Effector CD8-positive, alpha-beta T cell (primary cell): ENCODE results near the gene RETREG1.
"Not testable (repeated sequence)": the region's sequence is repeated elsewhere in the genome, so short reads cannot be mapped to it uniquely, and the experiment has no call there.

ENCODE experiments used
- DNase-seq: peaks from one replicate; lab custom pipeline; 2025; lab: John Stamatoyannopoulos, UW

Gene RETREG1

DNA sequence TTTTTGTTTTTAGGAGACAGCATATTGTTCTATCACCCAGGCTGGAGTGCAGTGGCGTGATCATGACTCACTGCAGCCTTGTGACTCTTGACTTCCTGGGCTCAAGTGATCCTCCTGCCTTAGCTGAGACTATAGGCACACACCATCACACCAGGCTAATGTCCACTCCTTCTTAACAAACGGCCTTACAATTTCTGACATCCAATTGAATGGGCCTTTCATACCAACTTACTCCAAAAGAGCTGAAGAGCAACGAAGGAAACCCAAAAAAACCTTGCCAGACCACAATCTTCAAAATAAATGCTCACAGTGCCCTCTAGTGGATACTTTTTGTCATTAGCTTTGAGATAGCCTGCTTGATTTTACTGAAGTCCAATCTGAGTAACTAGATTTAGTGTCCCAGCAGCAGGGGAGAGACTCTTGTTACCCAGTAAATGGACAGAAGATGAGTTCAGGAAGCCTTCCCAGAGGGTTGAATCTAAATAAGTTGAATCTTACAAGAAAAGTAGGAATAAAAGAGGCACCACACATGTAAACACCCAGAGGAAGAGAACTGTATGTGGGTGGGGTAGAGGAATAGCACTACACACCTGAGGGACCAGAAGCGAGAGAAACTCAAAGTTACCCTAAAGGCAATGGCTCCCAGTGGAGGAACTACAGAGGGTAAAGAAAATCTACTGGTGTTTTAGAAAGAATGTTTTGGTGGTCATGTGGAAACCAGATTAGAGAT, 160.5 kb downstream of the RETREG1 start:
- DNase-seq: no peak

DNA sequence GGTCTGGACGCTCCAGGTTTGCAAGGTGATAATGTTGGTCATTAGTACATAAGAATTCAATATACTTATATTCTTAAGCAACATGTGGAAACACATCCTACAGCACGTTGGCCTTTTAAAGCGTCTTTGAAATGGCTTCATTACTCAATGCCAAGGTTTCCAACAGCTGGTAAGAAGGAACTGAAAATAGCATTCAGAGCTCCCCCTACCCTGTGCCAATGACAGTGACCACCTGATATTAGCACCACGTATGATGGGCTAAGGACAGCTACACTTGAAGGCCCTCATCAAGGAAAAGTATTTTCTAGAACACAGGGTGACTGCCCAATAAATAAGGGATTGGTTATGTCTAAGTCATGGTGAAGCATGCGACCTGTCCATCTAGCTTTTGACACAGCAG, 161.1 kb downstream of the RETREG1 start:
- no peak for DNase-seq

DNA sequence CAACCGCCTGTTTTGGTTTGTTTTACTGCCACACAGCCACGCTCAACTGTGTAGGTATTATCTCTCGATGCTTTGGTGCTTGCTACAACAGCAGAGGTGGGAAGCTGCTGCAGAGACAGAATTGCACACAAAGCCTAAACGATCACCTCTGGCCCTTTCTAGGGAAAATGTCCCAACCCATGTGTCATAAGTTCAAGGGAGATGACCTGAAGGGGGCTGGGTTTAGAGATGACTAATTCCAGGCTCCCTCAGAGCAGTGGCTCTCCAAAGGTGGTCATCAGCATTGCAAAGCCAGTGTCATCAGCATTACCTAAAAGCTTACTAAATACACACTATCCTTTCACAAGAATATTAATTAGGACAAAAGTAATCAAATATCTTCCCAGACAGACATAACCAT, 162.1 kb downstream of the RETREG1 start:
- DNase-seq: no peak

DNA sequence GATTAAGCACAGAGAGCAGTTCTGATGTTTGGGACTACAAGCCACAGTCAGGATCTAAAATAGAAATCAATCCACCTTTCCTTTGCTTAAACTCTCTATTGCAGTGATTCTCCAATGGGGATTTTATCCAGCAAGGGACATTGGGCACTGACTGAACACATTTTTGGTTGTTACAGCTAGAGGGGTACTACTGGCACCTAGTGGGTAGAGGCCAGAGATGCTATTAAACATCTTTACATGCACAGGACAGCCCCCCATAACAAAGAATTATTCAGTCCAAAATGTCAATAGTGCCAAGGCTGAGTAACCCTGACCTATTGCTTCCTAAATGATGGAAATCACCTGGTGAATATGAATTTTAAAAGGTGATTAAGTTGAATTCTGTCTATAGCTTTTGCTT, 163.2 kb downstream of the RETREG1 start:
- no peak for DNase-seq

DNA sequence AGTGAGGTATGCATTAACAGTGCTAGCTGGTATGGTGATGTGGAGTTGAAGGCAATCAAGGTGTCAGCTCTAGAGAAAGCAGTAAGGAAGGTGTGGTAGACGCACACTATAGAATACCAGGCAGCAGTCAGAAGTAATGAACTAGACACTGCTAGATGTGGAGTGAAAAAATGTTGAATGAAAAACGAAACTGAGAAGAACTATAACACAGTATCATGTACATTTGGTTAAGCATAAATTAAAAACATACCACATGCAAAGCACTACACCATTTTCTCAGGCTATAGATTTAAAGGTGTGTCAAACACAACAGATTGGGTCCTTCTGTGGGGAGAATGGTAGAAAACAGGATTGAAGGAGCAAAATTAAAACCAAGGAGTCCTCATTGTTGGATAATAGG, 166.6 kb downstream of the RETREG1 start:
- no peak for DNase-seq

DNA sequence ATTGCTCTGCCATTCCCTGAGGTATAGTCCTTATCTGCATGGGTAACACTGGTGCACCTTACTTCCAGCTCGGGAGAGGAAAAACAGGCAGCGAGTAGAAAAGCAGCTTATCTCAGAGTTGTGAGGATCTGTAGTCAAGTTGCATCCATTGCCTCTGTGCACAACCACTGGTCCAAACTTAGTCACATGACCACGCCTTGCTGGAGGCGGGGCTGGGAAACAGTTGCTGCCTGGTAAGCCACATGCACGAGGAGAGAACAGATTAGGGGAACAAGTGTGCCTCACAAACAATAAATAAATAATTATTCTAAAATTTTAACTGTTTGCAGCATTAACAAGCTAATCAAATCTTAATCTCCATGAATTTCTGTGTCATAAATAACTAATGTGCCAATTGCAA, 169.8 kb downstream of the RETREG1 start:
- DNase-seq: no peak

DNA sequence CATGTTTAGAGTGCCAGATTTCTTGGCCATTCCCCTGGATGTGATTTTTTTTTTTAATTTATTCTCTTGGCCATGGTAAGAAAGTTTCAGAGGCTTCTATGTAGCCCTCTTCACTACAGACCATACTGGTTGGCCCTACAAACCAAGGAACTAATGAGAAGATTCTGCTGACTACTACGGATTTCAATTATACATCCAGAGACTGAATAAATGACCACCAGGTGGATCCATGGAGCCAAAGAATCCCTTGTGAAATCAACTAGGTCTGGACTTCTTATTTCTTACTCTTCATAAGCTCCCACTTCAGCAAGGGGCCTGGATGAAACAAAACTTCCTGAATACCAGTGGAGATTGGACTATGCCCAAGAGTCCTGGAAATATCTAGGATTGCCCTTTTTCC, 178.8 kb downstream of the RETREG1 start:
- no peak for DNase-seq

DNA sequence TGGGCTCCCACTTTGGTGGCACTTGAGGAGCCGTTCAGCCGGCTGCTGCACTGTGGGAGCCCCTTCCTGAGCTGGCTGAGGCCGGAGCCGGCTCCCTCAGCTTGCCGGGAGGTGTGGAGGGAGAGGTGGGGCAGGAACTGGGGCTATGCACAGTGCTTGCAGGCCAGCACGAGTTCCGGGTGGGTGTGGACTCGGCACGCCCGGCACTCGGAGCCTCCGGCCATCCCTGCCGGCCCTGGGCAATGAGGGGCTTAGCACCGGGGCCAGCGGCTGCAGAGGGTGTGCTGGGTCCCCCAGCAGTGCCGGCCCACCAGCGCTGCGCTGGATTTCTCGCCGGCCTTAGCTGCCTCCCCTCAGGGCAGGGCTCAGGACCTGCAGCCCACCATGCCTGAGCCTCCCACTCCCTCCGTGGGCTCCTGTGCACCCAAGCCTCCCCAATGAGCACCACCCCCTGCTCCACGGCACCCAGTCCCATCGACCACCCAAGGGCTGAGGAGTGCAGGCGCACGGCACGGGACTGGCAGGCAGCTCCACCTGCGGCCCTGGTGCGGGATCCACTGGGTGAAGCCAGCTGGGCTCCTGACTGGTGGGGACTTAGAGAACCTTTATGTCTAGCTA, 180.6 kb downstream of the RETREG1 start:
- not testable (repeated sequence) for DNase-seq

DNA sequence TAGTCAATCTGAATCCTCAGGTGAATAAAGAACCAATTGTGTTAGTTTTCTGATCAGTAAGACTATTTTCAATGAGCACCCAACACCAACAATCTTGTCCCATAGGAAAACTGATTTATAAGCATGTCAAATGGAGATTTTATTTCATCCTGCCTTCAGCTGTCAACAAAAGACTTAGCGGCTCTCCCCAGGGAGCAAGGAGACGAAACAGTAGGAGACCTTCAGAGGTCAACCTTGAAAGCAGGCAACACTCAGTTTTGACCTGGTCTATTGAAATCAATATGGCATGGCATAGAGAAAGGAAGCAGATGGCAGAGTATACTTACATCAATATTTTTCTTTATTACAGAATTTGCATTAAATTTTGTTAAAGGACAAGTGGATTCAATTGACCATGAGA, 185.3 kb downstream of the RETREG1 start:
- DNase-seq: no peak

DNA sequence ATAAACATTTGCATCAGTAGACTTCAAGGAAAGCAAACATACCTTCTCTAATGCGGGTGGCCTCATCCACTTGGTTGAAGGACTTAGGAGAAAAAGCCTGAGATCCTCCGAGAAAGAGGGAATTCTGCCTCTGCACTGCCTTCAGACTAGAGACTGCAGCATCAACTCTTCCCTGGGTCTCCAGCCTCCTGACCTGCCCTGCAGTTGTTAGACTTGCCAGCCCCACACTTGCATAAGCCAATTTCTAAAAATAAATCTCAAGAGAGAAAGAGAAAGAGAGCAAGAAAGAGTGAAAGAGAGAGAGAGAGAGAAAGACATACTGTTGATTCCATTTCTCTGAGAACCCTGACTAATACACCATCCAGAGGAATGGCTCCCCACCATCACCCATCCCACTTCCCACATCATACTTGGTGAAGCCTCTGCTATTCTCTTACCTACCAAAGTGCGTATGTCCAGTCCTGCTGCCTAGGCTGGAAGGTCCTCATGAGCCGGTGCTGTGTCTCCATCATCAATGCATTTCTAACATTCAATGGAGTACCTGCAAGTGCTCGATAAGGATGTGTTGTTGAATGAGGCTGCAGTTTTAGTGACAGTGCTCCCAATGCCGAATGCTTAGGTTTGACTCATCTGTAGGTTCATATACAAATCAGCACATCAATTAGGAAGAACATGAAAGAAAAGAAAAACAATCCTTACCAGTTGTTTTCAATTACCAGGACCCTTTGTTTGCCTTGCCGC, 186.3 kb downstream of the RETREG1 start:
- DNase-seq: no peak

DNA sequence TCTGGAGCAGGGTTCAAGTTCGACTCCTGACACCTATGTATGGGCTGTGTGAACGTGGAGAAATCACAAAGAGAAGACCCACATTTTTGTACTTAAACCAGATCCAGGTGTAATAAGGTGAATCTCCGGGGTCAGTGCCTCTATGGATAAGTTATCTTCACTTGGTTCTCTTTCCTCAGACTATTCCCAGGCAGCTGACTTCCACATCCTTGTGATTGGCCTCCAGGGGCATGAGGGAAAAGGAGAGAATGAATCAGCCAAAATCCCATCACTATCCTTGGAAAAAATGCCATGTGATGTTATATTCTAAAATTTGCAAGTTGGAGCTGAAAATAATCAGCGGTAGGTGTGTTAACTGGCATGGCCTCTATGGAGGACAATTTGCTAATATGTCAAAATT, 188.4 kb downstream of the RETREG1 start:
- DNase-seq: no peak

DNA sequence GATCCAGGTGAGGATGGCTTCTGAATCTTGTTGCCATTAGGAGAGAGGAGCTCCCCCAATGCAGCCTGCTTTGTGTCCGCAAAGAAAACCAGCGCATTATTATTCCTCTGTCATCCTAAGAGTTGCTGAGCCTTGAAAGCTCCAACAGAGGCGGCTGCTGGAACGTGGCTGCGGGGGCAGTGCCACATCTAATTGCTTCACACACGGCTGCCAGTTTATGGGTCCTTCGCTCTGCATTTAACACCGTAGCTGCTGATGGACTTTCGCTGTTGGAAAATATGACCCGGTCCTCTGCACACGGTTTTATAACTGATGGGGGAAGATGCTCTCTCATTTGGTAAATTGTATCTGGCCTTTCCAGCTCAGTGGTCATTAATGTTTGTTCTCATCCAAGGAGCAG, 189.2 kb downstream of the RETREG1 start:
- DNase-seq: no peak
